OCI-M2 (cell line): Measurements from ENCODE around the gene PNPLA2.

Source experiments
- DNase-seq: peaks from one replicate; lab custom pipeline; 2025; ENCODE audit not compliant: unreplicated experiment; lab: John Stamatoyannopoulos, UW

PNPLA2 gene

DNA sequence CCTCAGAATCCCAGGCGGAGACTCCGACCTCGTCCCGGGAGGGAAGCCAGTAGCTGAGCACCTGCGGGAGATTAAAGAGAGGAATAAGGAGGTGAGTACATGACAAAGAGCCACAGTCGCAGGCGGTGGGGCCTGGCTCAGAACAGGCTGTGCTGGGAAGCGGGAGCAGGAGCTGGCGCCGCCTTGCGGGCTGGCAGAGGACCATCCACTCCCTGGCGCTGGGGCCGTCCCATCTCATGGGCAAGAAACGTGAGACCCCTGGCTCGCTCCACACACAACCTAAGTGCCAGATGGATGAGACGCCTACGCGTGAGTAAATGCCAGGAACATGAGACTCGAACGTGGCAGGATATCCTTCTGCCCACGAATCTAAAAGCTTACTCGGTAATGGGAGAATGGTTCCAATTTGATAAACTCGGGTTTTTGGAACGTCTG is 35.1 kb upstream of the PNPLA2 start:
- no peak for DNase-seq

DNA sequence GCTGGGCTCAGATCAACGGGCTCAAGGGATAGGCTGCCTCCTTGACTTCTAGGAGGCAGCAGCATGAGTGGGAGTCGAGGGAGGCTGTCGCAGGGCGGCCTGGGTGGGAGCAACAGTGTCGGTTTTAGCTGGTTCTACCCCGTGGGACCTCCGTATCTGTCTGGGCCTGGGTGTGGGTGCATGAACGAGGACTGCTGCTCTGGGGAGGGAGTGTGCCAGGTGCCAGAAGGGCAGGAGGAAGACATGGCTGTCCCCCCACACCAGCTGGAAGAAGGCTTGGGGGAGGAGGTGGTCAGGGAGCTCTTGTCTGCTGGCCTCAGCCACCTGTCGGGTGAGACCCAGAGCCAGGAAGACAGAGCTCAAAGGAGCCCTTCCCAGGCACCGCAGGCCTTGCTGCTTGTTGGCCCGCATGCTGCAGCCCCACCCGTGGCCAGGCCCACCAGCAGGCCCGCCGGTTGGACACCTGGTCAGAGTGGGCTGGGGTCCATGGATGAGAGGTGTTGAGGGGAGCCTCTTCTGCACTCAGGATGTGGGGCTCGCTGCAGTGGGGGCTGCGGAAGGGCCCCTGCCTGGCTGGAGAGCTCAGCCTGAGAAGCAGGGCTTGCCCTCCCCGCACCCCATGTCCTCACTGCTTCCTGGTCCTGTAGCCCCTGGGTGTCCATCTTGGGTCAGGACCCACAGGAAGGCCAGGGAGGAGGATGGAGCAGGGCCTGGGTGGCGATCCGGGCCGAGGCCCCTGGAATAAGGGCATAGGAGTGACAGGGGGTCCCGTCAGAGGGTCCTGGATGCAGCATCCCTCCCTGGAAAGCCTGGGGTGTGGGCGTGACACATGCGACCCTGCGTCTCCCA is 32.3 kb upstream of the PNPLA2 start:
- no peak for DNase-seq

DNA sequence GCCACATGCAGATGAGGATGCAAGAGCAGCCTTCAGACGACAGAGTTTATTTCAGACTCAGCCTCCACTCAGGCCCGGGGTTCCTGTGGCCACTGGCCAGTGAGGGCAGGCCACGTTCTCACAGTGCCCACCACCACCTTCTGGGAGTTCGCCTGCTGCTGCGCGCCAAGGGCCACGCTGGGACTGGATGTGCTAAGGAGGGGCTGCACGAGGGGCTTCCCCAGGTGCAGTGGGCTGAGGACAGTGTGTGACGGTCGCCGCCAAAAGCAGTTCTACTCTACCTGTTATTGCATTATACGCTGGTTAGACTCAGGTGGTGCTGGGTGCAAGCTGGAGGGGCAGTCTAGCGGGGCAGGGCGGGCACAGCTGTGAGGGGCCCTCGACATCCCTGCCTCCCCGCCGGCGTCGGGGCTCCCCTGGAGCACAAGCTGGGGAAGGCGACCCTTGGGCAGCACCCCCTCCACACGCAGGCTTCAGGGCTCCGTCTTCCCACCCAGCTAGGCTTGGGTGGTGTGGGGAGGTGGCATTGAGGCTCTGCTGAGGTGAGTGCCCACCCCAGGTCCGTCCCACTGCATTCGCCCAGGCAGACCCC is 31.5 kb upstream of the PNPLA2 start:
- no peak for DNase-seq

DNA sequence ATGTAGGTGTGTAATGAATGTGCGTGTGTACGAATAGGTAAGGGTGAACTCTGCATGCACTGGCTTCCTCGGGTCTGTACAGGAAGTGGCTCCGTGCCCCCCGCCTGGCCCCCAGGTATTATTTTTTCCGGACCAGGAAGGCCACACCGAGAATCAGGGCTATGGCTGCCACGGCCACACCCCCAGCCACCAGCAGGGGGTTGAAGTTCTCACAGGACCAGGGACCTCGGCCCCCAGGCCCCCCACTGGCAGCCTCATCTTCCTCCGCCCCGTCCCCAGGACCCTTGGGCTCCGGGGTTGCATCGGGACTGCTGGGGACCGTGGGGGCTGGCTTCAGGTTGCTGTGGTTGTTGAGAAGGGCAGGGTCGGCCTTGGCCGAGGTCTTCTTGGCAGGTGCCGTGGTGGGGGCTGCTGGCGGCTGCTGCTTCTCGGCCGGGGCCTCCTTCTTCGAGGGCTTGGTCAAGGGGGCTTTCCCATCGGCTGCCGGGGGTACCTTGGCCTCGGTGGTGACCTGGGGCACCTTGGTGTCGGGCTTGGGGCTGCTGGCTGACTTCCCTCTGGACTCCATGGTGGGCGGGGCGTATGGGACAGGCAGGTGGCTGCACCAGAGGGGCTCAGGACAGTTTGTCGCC is 30.6 kb upstream of the PNPLA2 start:
- no peak for DNase-seq

DNA sequence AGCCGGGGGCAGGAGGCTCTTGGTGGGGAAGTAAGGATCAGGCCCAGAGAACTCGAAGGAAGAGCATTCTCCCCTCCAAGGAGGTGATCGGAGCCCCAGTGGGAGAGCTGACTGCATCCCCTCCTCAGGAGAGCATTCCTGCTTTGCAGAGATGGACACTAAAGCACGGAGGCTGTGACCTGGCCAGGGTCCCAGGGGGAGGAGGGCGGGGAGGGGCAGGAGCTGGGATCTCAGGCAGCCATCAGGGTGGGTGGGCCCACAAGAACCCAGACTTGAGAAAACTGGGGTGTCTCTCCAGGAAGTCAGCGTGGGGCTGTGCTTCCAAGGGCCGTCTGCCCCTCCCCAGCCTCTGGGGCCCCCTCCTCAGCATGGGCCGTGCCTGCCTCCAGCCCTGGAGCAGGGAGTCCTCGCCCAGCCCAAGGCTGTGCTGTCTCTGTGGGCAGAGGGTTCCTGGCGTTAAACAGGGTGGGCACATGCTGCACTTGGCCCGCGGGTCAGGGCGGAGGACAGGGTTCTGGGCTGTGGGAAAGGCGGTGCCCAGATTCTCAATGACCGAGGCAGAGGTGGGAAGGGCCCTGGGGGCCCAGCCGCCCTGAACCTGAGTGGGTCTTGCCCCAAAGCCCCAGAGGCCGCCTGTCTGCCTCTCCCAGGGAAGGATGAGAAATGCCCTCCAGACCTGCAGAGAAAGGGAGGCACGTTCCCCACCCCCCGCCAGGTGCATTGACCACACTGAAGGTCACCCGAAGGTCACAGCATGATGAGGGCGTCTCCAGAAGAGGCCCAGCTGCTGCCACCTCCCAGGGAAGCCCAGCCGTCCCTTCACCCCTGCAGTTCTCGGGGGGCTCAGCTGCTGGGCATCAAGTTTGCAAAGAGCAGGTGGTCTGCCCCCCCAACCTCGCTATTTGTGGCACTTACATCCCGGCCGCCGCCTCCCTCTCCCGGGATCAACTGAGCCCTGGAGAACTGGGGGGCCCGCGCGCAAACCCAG is 29.5 kb upstream of the PNPLA2 start:
- DNase-seq, result no peak

DNA sequence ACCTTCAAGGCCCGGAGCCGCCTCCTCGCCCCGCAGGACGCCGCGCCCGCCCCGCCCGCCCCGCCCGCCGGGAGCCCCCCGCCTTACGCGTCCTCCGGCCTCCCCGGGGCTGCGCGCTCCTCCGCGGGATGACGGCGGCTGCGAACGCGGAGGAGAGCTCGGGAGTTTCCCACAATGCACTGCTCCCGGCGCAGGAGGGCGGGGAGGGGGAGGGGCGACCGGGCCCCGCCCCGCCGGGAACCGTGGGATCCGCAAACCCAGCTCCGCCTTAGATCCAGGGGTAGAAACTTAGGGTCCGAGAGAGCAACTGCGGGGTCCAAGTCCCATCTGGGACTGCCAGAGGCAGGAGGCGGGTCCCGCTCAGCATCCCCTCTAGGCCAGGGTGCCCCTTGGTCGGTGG is 28.8 kb upstream of the PNPLA2 start, which contains the start of gene CEND1:
Gene CEND1, minus strand, starts transcription at position 148 of the 400 bp plus-strand sequence. CDS start 1,514 bp downstream, outside the sequence.
- no peak for DNase-seq

DNA sequence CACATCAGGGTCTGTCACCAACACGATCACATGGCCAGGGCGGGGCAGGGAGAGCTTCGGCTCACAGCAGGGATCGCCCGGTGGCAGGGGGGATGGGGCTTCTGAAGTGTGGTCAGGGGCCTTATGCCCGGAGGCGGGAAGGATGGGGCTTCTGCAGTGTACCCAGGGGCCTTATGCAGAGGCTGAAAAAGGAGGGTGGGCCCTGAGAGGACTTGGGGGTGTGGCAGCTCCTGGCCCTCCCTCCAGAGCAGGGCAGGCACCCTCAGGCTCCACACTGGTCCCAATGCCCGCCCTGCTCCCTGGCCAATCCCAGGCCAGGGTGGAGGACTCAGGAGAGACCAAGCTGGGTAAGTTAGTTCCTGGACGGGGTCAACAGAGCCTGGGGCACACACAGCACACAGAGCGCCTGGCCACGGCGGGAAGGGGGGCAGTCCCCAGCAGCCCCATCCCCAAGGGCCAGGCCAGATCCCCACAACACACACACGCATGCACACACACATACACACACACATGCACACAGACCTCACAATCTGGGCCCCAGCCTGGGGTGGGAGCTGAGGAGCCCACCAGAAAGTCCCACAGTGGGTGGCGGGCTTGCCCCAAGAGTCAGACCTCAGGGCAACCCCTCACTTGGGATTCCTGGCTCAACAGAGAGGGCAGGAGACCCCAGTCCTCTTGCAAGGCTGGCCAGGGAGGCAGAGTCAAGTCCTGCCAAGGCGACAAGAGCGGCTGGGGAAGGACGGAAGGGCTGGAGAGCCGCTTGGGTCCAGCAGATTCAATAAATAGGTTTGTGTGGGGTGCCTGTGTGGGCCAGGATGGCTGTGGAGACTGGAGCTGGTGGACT is 27.8 kb upstream of the PNPLA2 start:
- DNase-seq, result no peak

DNA sequence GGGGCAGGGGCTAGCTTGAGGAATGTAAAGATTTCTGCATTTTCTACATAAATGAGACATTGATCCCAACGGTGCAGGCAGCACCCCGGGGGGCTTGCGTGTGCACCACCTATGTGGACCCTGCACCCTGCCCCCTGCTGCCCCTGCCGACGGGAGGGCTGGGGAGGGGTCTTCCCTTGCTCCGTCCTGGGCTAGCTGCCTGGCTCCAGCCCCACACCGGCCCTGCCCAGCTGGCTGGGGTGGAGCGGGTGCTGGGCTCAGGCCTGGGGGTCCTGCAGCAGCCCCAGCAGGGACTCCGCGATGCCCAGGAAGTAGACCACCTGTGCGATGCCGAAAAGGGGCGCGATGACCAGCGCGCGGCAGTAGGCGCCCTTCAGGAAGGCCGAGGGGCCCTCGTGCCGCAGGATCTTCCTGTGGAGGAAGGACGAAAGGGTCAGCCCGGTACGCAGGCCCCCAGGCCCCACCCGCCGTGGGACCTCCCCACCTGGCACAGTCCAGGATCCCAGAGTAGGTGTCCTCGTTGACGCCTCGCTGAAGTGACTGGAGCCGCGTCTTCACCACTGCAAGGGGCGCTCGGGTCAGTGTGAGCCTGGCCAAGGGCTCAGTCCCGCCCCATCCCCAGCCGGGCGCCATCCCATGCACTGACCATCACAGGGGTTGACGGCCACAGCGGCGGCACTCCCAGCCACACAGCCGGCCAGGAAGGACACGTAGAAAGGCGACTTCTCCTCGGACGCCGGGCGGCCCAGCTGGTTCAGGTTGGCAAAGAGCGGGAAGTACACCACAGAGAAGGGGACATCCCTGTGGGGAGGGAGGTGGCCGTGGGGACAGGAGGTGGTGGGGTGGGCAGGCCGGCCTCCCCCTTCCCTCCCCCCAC is 26.8 kb upstream of the PNPLA2 start:
- no peak for DNase-seq

DNA sequence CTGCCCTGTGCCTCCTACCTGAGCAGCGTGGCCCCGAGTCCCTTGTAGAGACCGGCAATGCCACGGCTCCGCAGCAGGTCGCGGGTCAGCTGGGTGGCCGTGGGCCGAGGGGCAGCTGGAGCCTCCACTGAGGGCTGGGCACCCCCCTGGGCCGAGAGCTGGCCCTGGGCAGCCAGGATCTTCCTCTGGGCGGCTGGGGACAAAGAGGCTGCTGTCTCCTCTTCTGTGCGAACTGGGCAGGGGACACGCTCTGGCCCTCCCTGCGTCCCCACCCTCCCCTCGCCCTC is 26.2 kb upstream of the PNPLA2 start:
- no peak for DNase-seq

DNA sequence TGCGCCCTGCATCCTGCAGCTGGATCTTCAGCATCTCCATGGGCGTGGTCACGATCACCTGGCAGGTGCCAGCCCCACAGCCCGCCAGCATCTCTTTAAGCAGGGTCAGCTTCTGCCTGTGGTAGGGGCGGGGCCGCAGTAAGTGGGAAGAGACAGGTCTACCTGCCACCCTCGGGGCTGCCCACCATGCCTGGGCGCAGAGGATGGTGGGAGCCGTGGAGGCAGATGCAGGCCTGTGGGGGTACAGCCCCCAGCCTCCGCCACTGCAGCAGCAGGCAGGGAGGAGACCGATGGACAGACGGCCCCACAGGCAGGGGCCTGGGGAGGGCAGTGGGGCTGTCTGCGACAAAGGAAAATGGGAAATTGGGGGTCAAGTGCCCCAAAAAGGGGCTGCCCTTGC is 25.8 kb upstream of the PNPLA2 start:
- DNase-seq, result no peak

DNA sequence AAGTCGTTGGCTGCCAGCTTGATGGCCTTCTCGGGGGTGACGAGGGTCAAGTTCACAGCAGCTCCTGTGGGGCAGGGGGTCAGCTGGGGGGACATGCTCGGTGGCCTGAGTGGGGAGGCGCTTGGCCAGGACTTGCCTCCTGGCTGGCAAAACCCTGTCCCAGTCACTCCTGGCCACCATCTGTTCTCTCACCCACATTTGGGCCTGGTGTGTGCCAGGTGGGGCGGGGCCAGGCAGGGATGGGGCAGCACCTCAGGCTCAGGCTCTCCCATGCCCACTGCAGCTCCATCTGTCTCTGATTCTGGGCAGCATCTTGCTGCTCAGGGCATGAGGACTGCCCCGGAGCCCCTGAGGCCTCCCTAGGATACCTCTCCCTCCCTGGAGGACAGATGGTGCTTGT is 25.2 kb upstream of the PNPLA2 start:
- no peak for DNase-seq

DNA sequence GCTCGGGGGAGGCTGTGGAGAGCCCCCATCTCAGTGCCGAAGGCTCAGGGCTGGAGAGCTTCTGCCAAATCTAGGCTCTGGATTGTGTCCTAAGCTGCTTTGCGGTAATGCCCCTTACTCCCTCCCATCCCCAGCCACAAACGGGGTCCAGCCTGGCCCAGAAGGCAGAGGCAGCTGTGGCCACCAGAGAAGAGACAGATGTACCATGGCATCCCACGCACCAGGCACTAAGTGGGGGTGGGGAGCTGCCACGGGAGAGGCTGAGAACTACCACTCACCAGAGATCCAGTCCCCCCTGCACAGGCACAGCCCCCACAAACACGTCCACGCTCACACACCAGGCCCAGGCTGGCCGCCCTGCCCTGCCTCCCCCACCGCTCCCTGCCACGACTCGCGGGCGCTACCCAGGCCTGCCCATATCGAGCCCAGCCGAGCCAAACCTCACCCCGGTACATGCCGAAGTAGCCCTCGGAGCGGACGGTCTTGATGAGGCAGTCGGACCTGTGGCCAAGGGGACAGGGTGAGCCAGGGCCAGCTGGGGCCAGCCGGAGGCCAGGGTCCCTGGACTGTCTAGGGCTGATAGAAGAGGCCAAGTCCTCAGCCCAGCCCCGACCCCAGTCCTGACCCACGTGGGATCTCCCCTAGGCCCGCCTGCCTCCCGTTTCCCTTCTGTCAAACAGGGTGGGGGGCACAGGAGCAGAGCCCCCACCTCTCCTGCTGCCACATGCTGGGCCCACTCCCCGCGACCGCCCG is 24.5 kb upstream of the PNPLA2 start:
- DNase-seq, result no peak

DNA sequence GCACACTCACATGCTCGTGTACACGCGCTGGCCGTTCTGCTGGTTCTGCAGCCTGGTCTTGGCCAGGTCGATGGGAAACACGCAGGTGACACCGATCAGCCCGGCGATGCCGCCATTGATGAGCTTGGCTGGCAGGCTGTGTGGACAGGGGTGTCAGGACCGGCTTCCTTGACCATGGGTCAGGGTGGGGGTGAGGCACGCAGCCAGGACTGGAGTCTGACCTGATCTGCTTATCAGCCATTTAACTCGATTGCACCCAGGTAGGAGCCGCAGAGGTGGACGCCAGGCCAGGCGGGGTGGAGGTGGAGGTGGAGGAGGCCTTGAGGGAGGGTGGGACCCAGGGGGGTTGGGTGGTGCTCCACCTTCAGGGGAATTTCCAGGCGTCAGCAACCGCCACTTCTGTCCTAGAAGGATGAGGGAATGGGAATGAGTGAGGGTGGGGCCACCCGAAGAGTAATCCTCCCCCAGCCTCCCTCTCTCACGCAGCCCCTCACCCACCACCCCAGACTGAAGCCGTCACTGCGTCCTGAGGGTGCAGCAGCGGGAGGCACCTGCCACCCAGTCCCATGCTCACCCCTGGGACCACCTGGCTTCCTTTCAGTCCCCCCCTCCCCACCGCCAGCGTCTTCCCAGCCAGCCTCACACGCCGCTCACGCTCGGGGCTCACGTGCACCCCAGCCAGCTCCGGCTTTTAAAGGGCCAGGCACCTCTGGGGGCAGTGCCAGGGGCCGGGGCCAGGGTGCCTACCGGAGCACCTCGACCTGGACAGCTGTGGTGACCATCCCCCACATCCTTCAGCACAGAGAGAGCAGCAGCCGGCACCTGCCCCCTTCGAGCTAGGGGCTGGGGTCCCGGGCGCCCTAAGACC is 23.7 kb upstream of the PNPLA2 start:
- no peak for DNase-seq

DNA sequence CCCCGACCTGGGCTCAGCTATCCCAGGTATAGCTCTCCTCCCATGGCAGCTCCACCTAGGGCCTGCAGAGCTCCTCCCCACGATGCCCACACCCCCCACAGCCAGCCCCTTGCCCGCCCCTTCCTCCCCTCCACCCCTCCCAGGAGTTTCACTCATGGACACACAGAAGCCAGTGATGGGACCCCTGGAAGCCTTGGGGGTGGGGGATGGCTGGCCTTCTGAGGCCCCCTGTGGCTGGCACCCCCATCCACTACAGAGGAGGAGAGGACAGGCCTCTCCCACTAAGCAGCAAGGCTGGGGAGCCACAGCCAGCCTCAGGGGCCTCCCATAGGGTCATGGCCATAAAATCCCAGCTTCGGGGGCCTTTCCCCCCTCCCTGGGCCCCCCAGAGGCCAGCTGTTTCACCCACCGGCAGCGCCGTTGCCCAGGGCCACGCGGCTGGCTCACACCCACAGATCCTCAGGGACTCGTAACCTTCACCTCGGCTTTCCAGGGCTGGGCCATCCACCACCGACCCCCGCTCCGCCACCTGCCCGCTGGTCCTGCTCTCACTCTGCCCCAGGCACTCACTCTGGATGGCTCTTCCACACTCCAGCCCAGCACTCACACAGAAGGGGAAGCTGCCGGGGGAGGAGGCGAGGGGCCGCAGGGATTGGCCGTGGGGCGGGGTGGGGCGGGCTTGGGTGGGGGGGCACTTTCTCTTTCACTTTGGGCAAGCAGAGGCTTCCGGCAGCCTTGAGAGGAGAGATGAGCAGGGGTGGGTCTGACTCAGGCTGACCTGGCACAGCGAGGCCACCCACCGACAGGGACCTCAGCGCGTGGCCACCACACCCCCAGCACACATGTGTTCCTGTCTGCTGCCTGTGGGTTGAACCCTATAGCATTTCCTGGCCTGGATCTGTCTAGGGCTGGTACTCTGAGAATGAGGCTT is 22.8 kb upstream of the PNPLA2 start:
- no peak for DNase-seq

DNA sequence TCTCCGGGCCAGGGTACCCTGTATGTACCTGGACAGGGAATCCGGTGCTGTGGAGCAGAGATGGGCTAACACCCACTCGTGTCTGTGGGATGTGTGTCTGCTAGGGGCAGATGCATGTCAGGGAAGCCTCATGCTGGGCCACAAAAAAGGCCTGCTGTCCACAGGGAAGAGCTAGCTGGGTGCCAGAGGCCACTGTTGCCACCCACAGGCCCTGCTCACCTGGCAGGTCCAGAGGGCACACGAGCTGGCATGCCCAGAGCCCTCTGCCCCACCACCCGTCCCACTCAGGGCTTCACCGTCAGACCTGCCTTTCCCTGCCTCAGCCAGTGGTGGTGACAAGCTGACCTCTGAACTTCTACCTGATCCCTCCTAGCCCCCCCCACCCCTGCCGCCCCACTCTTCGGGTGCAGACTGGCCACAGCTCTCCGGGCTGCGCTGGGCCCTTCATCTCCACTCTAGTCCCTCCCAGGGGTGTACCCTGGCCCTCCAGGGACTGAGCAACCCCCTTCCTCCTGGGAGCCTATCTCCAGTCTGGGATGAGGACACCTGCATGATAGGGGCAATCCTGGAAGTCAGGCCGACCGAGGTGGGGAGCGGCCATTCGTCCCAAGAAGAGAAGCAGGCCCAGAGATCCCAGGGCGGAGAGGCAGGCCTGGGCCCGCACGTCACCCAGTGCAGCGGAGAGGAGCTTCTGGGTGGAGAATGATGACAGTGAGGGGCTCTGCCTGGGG is 22.0 kb upstream of the PNPLA2 start:
- no peak for DNase-seq
